HepG2 (cell line): ENCODE measurements around the gene TBC1D10B. TPM values are rescaled to one million over a fixed set of nuclear protein-coding genes. Genes with fewer than 3 reads are reported as not detected.

Experiments used
- ARID4A ChIP-seq: sonication (generic); formaldehyde crosslinking; IDR thresholded peaks from 2 replicates; pipeline ENCODE4 v1.5.0; 2020; ENCODE audit warnings: mild to moderate bottlenecking, missing genetic modification reagents, borderline replicate concordance
- ATAD3A ChIP-seq: sonication (generic); formaldehyde crosslinking; IDR thresholded peaks from 2 replicates; pipeline ENCODE4 v1.4.0; 2020; ENCODE audit warnings: missing genetic modification reagents
- IKZF4 ChIP-seq: sonication (generic); formaldehyde crosslinking; IDR thresholded peaks from 2 replicates; pipeline ENCODE4 v1.5.1; 2020; ENCODE audit warnings: borderline replicate concordance, mild to moderate bottlenecking, low read depth, missing genetic modification reagents; ENCODE audit errors: not compliant biosample characterization
- KAT8 ChIP-seq: IDR thresholded peaks from 2 replicates; pipeline ENCODE4 v1.6.1; 2016; ENCODE audit warnings: missing genetic modification reagents, missing compliant biosample characterization
- KDM5A ChIP-seq: fragments of 200-600 bp; sonication (generic); IDR thresholded peaks from 2 replicates; pipeline ENCODE4 v1.7.0; 2018; ENCODE audit warnings: antibody characterized with exemption, mild to moderate bottlenecking, low read length, borderline replicate concordance
- KLF6 ChIP-seq: IDR thresholded peaks from 2 replicates; pipeline ENCODE4 v1.8.0; 2016; ENCODE audit warnings: missing biosample characterization, missing genetic modification reagents
- MED1 ChIP-seq: sonication (generic); formaldehyde crosslinking; IDR thresholded peaks from 2 replicates; pipeline ENCODE4 v1.4.0; 2020; ENCODE audit warnings: missing genetic modification reagents
- NR0B2 ChIP-seq: sonication (generic); formaldehyde crosslinking; IDR thresholded peaks from 2 replicates; pipeline ENCODE4 v1.4.0; 2020; ENCODE audit warnings: mild to moderate bottlenecking, missing genetic modification reagents
- PCBP1 ChIP-seq: fragments of 200-400 bp; formaldehyde crosslinking; IDR thresholded peaks from 2 replicates; pipeline ENCODE4 v1.6.1; 2017; ENCODE audit warnings: mild to moderate bottlenecking, low read depth, low read length, borderline replicate concordance
- PHF21A ChIP-seq: sonication (generic); formaldehyde crosslinking; IDR thresholded peaks from 2 replicates; pipeline ENCODE4 v1.5.0; 2020; ENCODE audit warnings: mild to moderate bottlenecking, missing genetic modification reagents
- POLR2A ChIP-seq, 2 experiments: IDR thresholded peaks; 2 replicates each; pipeline ENCODE4 v1.6.1; 2011; ENCODE audit warnings: low read depth in 2 of 2, low read length in 2 of 2, mild to moderate bottlenecking in 1 of 2, moderate library complexity in 1 of 2; ENCODE audit not compliant: insufficient read depth in 1 of 2
- SNAPC2 ChIP-seq: sonication (generic); formaldehyde crosslinking; IDR thresholded peaks from 2 replicates; pipeline ENCODE4 v1.8.1; 2022; ENCODE audit warnings: mild to moderate bottlenecking, missing genetic modification reagents
- XRCC5 ChIP-seq: fragments of 200-400 bp; formaldehyde crosslinking; optimal IDR thresholded peaks from 2 replicates; pipeline ENCODE3; 2017; ENCODE audit warnings: mild to moderate bottlenecking, low read length
- ZNF280B ChIP-seq: sonication (generic); formaldehyde crosslinking; IDR thresholded peaks from 2 replicates; pipeline ENCODE4 v1.5.0; 2020; ENCODE audit warnings: missing genetic modification reagents, mild to moderate bottlenecking, borderline replicate concordance
- ZNF770 ChIP-seq: sonication (generic); formaldehyde crosslinking; IDR thresholded peaks from 2 replicates; pipeline ENCODE4 v1.5.0; 2020; ENCODE audit warnings: mild to moderate bottlenecking, missing genetic modification reagents
- polyA plus RNA-seq, 8 experiments: library from polyadenylated mRNA; depleted of rRNA in 3 of 8; stranded (reverse) in 7 of 8; unstranded in 1 of 8; fragments of >200 nt; fragmentation: Illumina TruSeq in 4 of 8; extraction: Trizol in 4 of 8; gene quantifications; 2 replicates each; pipeline versions ENCODE4 v1.2.1 to v1.2.3, GENCODE V29; 2011 to 2016; ENCODE audit warnings: low read depth in 4 of 8, missing spikeins in 1 of 8, mixed read lengths in 1 of 8; ENCODE audit not compliant: insufficient read depth in 1 of 8
- total RNA-seq, 5 experiments: library from RNA; depleted of rRNA; stranded (reverse); fragments of >200 nt; fragmentation: Illumina TruSeq; extraction: Trizol; gene quantifications; 2 replicates each; pipeline ENCODE4 v1.2.3, GENCODE V29; 2016; ENCODE audit warnings: low read depth in 1 of 5
- TF ChIP-seq, protein P1 (sequence below): IDR thresholded peaks from 2 replicates; pipeline ENCODE4 v1.6.1; 2016; ENCODE audit warnings: low read depth, borderline replicate concordance
- TF ChIP-seq, protein P2 (sequence below): IDR thresholded peaks from 2 replicates; pipeline ENCODE4 v1.6.1; 2016; ENCODE audit warnings: missing biosample characterization, missing genetic modification reagents, low read depth

TBC1D10B gene
- total and polyA plus RNA-seq, 2 of the 13 experiments (the other 11 are each of a cell fraction or from before 2014, with no cell fraction given), result 15.7 to 24.8 TPM

DNA sequence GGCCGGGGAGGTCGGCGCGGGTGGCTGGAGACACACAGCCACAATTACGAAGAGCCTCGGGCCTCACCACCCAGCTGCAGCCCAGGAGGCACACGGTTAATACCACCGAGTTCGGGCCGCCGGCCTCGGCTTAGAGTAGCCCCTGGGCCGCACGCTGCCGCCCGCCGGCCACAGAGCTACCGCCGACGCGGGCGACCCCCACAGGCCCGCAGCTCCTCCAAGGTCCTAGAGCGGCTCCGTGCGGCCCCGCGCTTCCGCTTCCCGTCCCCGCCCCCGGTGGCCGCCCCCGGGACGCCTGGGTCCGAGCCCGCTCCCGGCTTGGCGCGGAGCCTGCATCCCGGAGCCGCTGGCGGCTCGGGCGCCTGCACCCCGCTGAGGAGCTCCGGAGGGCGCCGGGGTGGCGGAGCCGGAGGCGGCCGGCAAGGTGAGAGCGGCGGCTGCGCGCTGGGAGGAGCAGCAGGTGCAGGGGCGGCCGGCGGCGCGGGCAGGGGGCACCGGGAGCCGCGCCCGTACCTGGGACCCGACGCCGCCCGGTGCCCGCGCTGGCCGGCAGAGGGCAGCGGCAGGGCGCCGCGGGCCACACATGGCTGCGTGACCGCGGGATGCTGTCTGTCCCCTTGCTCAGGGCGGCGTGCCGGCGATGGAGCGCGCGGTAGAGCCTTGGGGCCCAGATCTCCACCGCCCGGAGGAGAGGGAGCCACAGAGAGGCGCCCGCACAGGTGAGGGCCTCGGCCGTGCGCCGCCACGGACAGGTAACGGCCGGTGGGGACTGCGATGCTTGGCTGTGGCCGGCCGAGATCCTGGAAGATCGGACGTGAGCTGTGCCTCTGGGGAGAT is 25.1 kb upstream of the TBC1D10B start, which contains the start of gene ZNF48 (continued):
- TF ChIP-seq IKZF4 (peak; percentile 79), XRCC5 (peak; percentile 89), PHF21A (peak; percentile 85), ZNF280B (CRISPR knock-in tag) (peak; percentile 49; the same call in 1 of the 2 replicates), POLR2A (IDR thresholded peaks at IDR 0.05; ENCODE audit: insufficient read depth in 1 of 2, low read depth in 2 of 2, low read length in 2 of 2) (peak in 1 of 2 experiments; percentile 70; a peak in 3 of 4 replicates), KDM5A (peak; percentile 62; the same call in 1 of the 2 replicates), ZNF770 (CRISPR knock-in tag) (peak; percentile 78), NR0B2 (0 out of 2 replicates have a peak, but pooled peaks have one; percentile 46), ARID4A (CRISPR knock-in tag) (peak; percentile 95), ATAD3A (CRISPR knock-in tag) (no peak), KLF6 (peak; percentile 9; the same call in 1 of the 2 replicates), SNAPC2 (CRISPR knock-in tag) (0 out of 2 replicates have a peak, but pooled peaks have one; percentile 33), MED1 (CRISPR knock-in tag) (peak; percentile 78; the same call in 1 of the 2 replicates), PCBP1 (peak; percentile 34; the same call in 1 of the 2 replicates), KAT8 (CRISPR knock-in tag) (peak; percentile 93)
- TF ChIP-seq, protein P1, sequence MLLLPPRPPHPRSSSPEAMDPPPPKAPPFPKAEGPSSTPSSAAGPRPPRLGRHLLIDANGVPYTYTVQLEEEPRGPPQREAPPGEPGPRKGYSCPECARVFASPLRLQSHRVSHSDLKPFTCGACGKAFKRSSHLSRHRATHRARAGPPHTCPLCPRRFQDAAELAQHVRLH (CRISPR knock-in tag), result peak; percentile 83; the same call in 1 of the 2 replicates
- TF ChIP-seq, protein P2, sequence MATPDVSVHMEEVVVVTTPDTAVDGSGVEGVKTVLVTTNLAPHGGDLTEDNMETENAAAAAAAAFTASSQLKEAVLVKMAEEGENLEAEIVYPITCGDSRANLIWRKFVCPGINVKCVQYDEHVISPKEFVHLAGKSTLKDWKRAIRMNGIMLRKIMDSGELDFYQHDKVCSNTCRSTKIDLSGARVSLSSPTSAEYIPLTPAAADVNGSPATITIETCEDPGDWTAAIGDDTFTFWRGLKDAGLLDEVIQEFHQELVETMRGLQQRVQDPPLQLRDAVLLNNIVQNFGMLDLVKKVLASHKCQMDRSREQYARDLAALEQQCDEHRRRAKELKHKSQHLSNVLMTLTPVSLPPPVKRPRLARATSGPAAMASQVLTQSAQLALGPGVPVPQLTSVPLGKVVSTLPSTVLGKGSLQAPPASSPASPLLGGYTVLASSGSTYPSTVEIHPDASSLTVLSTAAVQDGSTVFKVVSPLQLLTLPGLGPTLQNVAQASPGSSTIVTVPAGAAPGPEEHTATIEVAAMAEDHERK (CRISPR knock-in tag), result peak; percentile 57; the same call in 1 of the 2 replicates
